Loucy (cell line): ENCODE data around the gene COPS6.

ENCODE experiments used
- CTCF ChIP-seq: fragments of 200-600 bp; sonication (generic); conservative IDR thresholded peaks from 2 replicates; pipeline ENCODE4 v1.5.1; 2014; ENCODE audit warnings: mild to moderate bottlenecking, antibody characterized with exemption, low read length
- EZH2phosphoT487 ChIP-seq: fragments of 200-600 bp; IDR thresholded peaks from 2 replicates; pipeline ENCODE4 v1.6.1; 2018; ENCODE audit warnings: antibody characterized with exemption, mild to moderate bottlenecking, moderate library complexity, borderline replicate concordance

GRCh38 chr7:100093925-100094486 is 5.2 kb downstream of the COPS6 start:
- no peak for TF ChIP-seq EZH2phosphoT487
- no peak for TF ChIP-seq CTCF
